Sciatic nerve (tissue), 2 donors: ENCODE measurements around the gene CDK19. TPM values are rescaled to one million over a fixed set of nuclear protein-coding genes. Genes with fewer than 3 reads are reported as not detected.
A peak's percentile ranks its signal among the peaks of the same experiment; 100 is the strongest.
"Not testable (repeated sequence)": the region's sequence is repeated elsewhere in the genome, so short reads cannot be mapped to it uniquely, and the experiment has no call there.

Experiments
- ATAC-seq: fragments of 200-7000 bp; cut with Tn5 transposase; one replicate; pipeline ENCODE4 v1.9.1; 2020; ENCODE audit warnings: mild to moderate bottlenecking, moderate library complexity
- DNase-seq: peaks from one replicate; pipeline ENCODE4 v3.0.0-alpha.2; 2020; ENCODE audit warnings: low spot score
- intact Hi-C: fragments of 100-400 bp; cut with DNase I; formaldehyde crosslinking; loops from one replicate; pipeline ENCODE4 v1.14.2; 2022
- total RNA-seq: library from RNA; stranded (reverse); fragmentation: NEBNext Ultra II Directional; extraction: Animal tissue kit (Norgen Biotek cat#: 25700); gene quantifications from one replicate; pipeline ENCODE4 v1.2.1, GENCODE V29; 2021
- donor health status: DM: no; HTN: no; CAD: no.
- donor health status: DM: no; HTN: no; CAD: no.

The CDK19 gene
- total RNA-seq, 1 donor from 2014 or later, result 41.7 TPM

GRCh38 chr6:110614586-110614985, 200.7 kb downstream of the CDK19 start:
- intact Hi-C loops, result no loop called here
- ATAC-seq (no peak), DNase-seq (no peak)

- ATAC-seq, result no peak
- intact Hi-C loops, result no loop called here
- DNase-seq, result no peak
Measured at GRCh38 chr6:110614106-110614505, 201.2 kb downstream of the CDK19 start.

GRCh38 chr6:110613356-110613755, 201.9 kb downstream of the CDK19 start:
- no peak for DNase-seq
- intact Hi-C loops, result no loop called here
- no peak for ATAC-seq

- intact Hi-C loops, result no loop called here
- DNase-seq (no peak), ATAC-seq (no peak)
Measured at GRCh38 chr6:110612298-110612697, 203.0 kb downstream of the CDK19 start.

GRCh38 chr6:110609101-110609500, 206.2 kb downstream of the CDK19 start:
- intact Hi-C loops, result no loop called here
- no peak for ATAC-seq

GRCh38 chr6:110608151-110608550, 207.1 kb downstream of the CDK19 start:
- no peak for ATAC-seq
- no peak for DNase-seq
- intact Hi-C loops, result no loop called here

More at GRCh38 chr6:110609101-110609500, 206.2 kb downstream of the CDK19 start:
- no peak for DNase-seq

- intact Hi-C loops, result no loop called here
- ATAC-seq (no peak), DNase-seq (no peak)
Measured at GRCh38 chr6:110606151-110606550, 209.1 kb downstream of the CDK19 start.

- intact Hi-C loops, result loop anchor here (5.0 kb wide), 1 partner anchor 237 kb away; no protein-coding TSS in a partner anchor
- ATAC-seq, DNase-seq: not testable (repeated sequence)
Measured at GRCh38 chr6:110600640-110601039, 214.6 kb downstream of the CDK19 start.

- intact Hi-C loops, result no loop called here
- ATAC-seq (no peak), DNase-seq (no peak)
Measured at GRCh38 chr6:110597761-110598160, 217.5 kb downstream of the CDK19 start.

- no peak for DNase-seq
- intact Hi-C loops, result no loop called here
- no peak for ATAC-seq
Measured at GRCh38 chr6:110596354-110596753, 218.9 kb downstream of the CDK19 start.

GRCh38 chr6:110595112-110595511, 220.2 kb downstream of the CDK19 start:
- ATAC-seq, result no peak
- intact Hi-C loops, result no loop called here
- no peak for DNase-seq

- DNase-seq, result no peak
Measured at GRCh38 chr6:110593637-110594036, 221.6 kb downstream of the CDK19 start.

GRCh38 chr6:110592765-110593164, 222.5 kb downstream of the CDK19 start:
- DNase-seq, result no peak
- ATAC-seq, result peak; percentile 81
- intact Hi-C loops, result no loop called here

More at GRCh38 chr6:110593637-110594036, 221.6 kb downstream of the CDK19 start:
- intact Hi-C loops, result no loop called here
- peak; percentile 57 for ATAC-seq

GRCh38 chr6:110590821-110591351, 224.4 kb downstream of the CDK19 start:
- intact Hi-C loops, result no loop called here
- ATAC-seq (no peak), DNase-seq (no peak)

- intact Hi-C loops, result no loop called here
- DNase-seq (no peak), ATAC-seq (no peak)
Measured at GRCh38 chr6:110589865-110590513, 225.3 kb downstream of the CDK19 start.

- ATAC-seq (no peak), DNase-seq (no peak)
- intact Hi-C loops, result no loop called here
Measured at GRCh38 chr6:110587328-110587727, 227.9 kb downstream of the CDK19 start.

- intact Hi-C loops, result no loop called here
- no peak for ATAC-seq
Measured at GRCh38 chr6:110581679-110582078, 233.6 kb downstream of the CDK19 start.

GRCh38 chr6:110577596-110578167, 237.6 kb downstream of the CDK19 start:
- DNase-seq, intact Hi-C loops, ATAC-seq: not testable (repeated sequence)

More at GRCh38 chr6:110581679-110582078, 233.6 kb downstream of the CDK19 start:
- no peak for DNase-seq

GRCh38 chr6:110575925-110576463, 239.3 kb downstream of the CDK19 start:
- intact Hi-C loops, result no loop called here
- ATAC-seq (peak; percentile 94), DNase-seq (no peak)

- ATAC-seq (no peak), DNase-seq (no peak)
- intact Hi-C loops, result no loop called here
Measured at GRCh38 chr6:110574817-110575216, 240.5 kb downstream of the CDK19 start.
